NCI-H1092 (cell line): ENCODE results near the gene OR2L2.
"Not testable (repeated sequence)": the region's sequence is repeated elsewhere in the genome, so short reads cannot be mapped to it uniquely, and the experiment has no call there.

ENCODE experiments used
- DNase-seq: peaks from one replicate; lab custom pipeline; 2025; lab: John Stamatoyannopoulos, UW

The OR2L2 gene

GRCh38 chr1:248029770-248030169 lies at the start of gene OR2L2:
TSS of gene OR2L2 (plus strand) at chr1:248030070. CDS start at chr1:248038268, 8,198 bp downstream.
- no peak for DNase-seq

- no peak for DNase-seq
These were observed 36.9 kb upstream of the OR2L2 start for GRCh38 chr1:247992986-247993385.

- no peak for DNase-seq
These were observed 31.1 kb upstream of the OR2L2 start for GRCh38 chr1:247998811-247999210.

GRCh38 chr1:248000169-248000568 lies 29.7 kb upstream of the OR2L2 start:
- no peak for DNase-seq

GRCh38 chr1:248007778-248008177 lies 22.1 kb upstream of the OR2L2 start:
- DNase-seq: no peak

- DNase-seq: no peak
These were observed 20.2 kb upstream of the OR2L2 start for GRCh38 chr1:248009681-248010080.

- no peak for DNase-seq
These were observed 16.6 kb upstream of the OR2L2 start, which contains the start of gene OR2L5 for GRCh38 chr1:248013229-248013710. TSS of gene OR2L5 (plus strand) at chr1:248013660. CDS start at chr1:248021948, 8,288 bp downstream.

- no peak for DNase-seq
These were observed 14.1 kb upstream of the OR2L2 start for GRCh38 chr1:248015803-248016202.

GRCh38 chr1:248045209-248045608 lies 15.3 kb downstream of the OR2L2 start:
- DNase-seq: no peak

GRCh38 chr1:248046536-248046935 lies 16.7 kb downstream of the OR2L2 start, which contains the start of gene OR2L3:
TSS of gene OR2L3 (plus strand) at chr1:248046836. CDS start at chr1:248060682, 13,846 bp downstream.
- no peak for DNase-seq

GRCh38 chr1:248047008-248047407 lies 17.1 kb downstream of the OR2L2 start:
- DNase-seq: no peak

GRCh38 chr1:248054671-248055070 lies 24.8 kb downstream of the OR2L2 start:
- no peak for DNase-seq

- no peak for DNase-seq
These were observed 25.4 kb downstream of the OR2L2 start for GRCh38 chr1:248055261-248055660.

- DNase-seq: no peak
These were observed 35.2 kb downstream of the OR2L2 start for GRCh38 chr1:248065071-248065470.

- DNase-seq: no peak
These were observed 35.7 kb downstream of the OR2L2 start for GRCh38 chr1:248065604-248066003.

- DNase-seq: not testable (repeated sequence)
These were observed 54.0 kb downstream of the OR2L2 start for GRCh38 chr1:248083864-248084263.
